Upper lobe of left lung (tissue), 4 donors: ENCODE data around the gene SUFU.

Experiments
- CTCF ChIP-seq, 6 experiments: fragments of 450-650 bp in 4 of 6; fragments of 200-600 bp in 2 of 6; sonication (generic) in 2 of 6; IDR thresholded peaks; one replicate each; pipeline ENCODE4 v1.5.1; 2016 to 2019; ENCODE audit warnings: antibody characterized with exemption in 6 of 6
- POLR2A ChIP-seq, 4 donors: fragments of 450-650 bp; IDR thresholded peaks; one replicate each; pipeline ENCODE4 v1.5.1; 2016 to 2017; ENCODE audit warnings: antibody characterized with exemption in 4 of 4, mild to moderate bottlenecking in 2 of 4

- TF ChIP-seq CTCF (IDR thresholded peaks at IDR 0.05) (no peak), POLR2A (IDR thresholded peaks at IDR 0.05) (no peak)
These were observed 75.0 kb downstream of the SUFU start for GRCh38 chr10:102578782-102579181.
